HepG2 (cell line): ENCODE data around the gene ACTN4. TPM values are rescaled to one million over a fixed set of nuclear protein-coding genes. Genes with fewer than 3 reads are reported as not detected.

Experiments used
- ARID5B ChIP-seq: IDR thresholded peaks from 2 replicates; pipeline ENCODE4 v1.4.0; 2020; ENCODE audit warnings: mild to moderate bottlenecking, missing genetic modification reagents
- FOXA3 ChIP-seq: IDR thresholded peaks from 2 replicates; pipeline ENCODE4 v1.6.1; 2016; ENCODE audit warnings: missing genetic modification reagents, missing compliant biosample characterization
- JDP2 ChIP-seq: sonication (generic); formaldehyde crosslinking; IDR thresholded peaks from 2 replicates; pipeline ENCODE4 v1.8.1; 2022; ENCODE audit warnings: missing genetic modification reagents, borderline replicate concordance
- RFX3 ChIP-seq: IDR thresholded peaks from 2 replicates; pipeline ENCODE4 v1.6.1; 2016; ENCODE audit warnings: missing biosample characterization, missing genetic modification reagents
- SSRP1 ChIP-seq: IDR thresholded peaks from 2 replicates; pipeline ENCODE4 v1.6.1; 2016; ENCODE audit warnings: control low read depth
- ZBTB14 ChIP-seq: sonication (generic); formaldehyde crosslinking; IDR thresholded peaks from 2 replicates; pipeline ENCODE4 v1.4.0; 2020; ENCODE audit warnings: missing genetic modification reagents
- ZFP36L1 ChIP-seq: sonication (generic); formaldehyde crosslinking; IDR thresholded peaks from 2 replicates; pipeline ENCODE4 v1.8.0; 2022; ENCODE audit warnings: mild to moderate bottlenecking, missing genetic modification reagents, moderate library complexity
- ZFY ChIP-seq: sonication (generic); formaldehyde crosslinking; IDR thresholded peaks from 2 replicates; pipeline ENCODE4 v1.4.0; 2020; ENCODE audit warnings: missing genetic modification reagents
- ZNF292 ChIP-seq: sonication (generic); formaldehyde crosslinking; IDR thresholded peaks from 2 replicates; pipeline ENCODE4 v1.8.1; 2022; ENCODE audit warnings: mild to moderate bottlenecking, low read depth, missing genetic modification reagents, borderline replicate concordance
- ZNF468 ChIP-seq: sonication (generic); formaldehyde crosslinking; IDR thresholded peaks from 2 replicates; pipeline ENCODE4 v1.8.0; 2022; ENCODE audit warnings: mild to moderate bottlenecking, moderate library complexity, missing genetic modification reagents
- ZNF513 ChIP-seq: sonication (generic); formaldehyde crosslinking; conservative IDR thresholded peaks from 2 replicates; pipeline ENCODE4 v1.5.0; 2020; ENCODE audit warnings: missing genetic modification reagents
- ZNF841 ChIP-seq: sonication (generic); formaldehyde crosslinking; IDR thresholded peaks from 2 replicates; pipeline ENCODE4 v1.8.1; 2023; ENCODE audit warnings: missing genetic modification reagents, borderline replicate concordance
- polyA plus RNA-seq, 8 experiments: library from polyadenylated mRNA; depleted of rRNA in 3 of 8; stranded (reverse) in 7 of 8; unstranded in 1 of 8; fragments of >200 nt; fragmentation: Illumina TruSeq in 4 of 8; extraction: Trizol in 4 of 8; gene quantifications; 2 replicates each; pipeline versions ENCODE4 v1.2.1 to v1.2.3, GENCODE V29; 2011 to 2016; ENCODE audit warnings: low read depth in 4 of 8, missing spikeins in 1 of 8, mixed read lengths in 1 of 8; ENCODE audit not compliant: insufficient read depth in 1 of 8
- total RNA-seq, 5 experiments: library from RNA; depleted of rRNA; stranded (reverse); fragments of >200 nt; fragmentation: Illumina TruSeq; extraction: Trizol; gene quantifications; 2 replicates each; pipeline ENCODE4 v1.2.3, GENCODE V29; 2016; ENCODE audit warnings: low read depth in 1 of 5
- TF ChIP-seq, protein P1 (sequence below): sonication (generic); formaldehyde crosslinking; IDR thresholded peaks from 2 replicates; pipeline ENCODE4 v1.9.0; 2021; ENCODE audit warnings: mild to moderate bottlenecking, missing genetic modification reagents
- TF ChIP-seq, protein P2 (sequence below): sonication (generic); formaldehyde crosslinking; IDR thresholded peaks from 2 replicates; pipeline ENCODE4 v1.4.0; 2020; ENCODE audit warnings: missing genetic modification reagents

The ACTN4 gene
- total and polyA plus RNA-seq, 2 of the 13 experiments (the other 11 are each of a cell fraction or from before 2014, with no cell fraction given), result 171 to 192 TPM

DNA sequence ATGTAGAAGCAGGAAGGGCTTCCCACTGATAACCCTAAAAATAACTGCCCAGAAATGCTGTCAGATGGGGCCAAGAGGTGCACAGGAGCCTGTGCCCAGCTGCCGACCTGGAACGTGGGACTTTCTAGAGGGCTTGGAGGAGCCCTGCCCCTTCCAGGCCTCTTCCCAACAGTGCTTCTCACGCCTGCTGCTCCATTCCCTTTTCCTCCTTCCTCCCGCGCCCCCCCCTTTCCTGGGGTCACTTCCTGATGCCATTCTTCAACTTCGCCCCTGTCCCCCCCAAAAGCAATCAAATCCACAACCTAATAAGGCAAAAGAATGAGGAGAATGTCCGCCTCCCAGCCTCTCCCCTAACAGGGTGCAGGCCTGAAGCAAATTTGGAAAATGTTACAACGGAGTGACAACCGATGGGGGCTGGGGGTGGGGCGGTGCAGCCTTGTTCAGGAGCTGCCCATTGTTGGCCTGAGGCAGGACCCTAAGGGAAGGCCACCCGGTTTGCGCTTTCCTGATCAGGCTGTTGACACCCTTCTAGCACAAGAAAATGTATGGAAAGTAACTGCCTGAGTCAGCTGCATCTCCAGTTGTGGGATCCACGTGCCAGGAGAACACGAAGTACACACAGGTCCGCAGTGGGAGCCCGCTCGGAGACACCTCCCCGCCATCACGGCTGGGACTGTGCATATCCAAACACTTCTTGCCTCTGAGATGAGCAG lies 18.7 kb downstream of the ACTN4 start (continued):
- TF ChIP-seq ARID5B (CRISPR knock-in tag) (no peak), ZFY (CRISPR knock-in tag) (no peak), ZNF292 (no peak), RFX3 (CRISPR knock-in tag) (no peak), ZFP36L1 (no peak), ZBTB14 (CRISPR knock-in tag) (no peak), ZNF513 (no peak), ZNF468 (CRISPR knock-in tag) (no peak), ZNF841 (no peak), JDP2 (no peak), FOXA3 (no peak), SSRP1 (CRISPR knock-in tag) (no peak)
- TF ChIP-seq, protein P1, sequence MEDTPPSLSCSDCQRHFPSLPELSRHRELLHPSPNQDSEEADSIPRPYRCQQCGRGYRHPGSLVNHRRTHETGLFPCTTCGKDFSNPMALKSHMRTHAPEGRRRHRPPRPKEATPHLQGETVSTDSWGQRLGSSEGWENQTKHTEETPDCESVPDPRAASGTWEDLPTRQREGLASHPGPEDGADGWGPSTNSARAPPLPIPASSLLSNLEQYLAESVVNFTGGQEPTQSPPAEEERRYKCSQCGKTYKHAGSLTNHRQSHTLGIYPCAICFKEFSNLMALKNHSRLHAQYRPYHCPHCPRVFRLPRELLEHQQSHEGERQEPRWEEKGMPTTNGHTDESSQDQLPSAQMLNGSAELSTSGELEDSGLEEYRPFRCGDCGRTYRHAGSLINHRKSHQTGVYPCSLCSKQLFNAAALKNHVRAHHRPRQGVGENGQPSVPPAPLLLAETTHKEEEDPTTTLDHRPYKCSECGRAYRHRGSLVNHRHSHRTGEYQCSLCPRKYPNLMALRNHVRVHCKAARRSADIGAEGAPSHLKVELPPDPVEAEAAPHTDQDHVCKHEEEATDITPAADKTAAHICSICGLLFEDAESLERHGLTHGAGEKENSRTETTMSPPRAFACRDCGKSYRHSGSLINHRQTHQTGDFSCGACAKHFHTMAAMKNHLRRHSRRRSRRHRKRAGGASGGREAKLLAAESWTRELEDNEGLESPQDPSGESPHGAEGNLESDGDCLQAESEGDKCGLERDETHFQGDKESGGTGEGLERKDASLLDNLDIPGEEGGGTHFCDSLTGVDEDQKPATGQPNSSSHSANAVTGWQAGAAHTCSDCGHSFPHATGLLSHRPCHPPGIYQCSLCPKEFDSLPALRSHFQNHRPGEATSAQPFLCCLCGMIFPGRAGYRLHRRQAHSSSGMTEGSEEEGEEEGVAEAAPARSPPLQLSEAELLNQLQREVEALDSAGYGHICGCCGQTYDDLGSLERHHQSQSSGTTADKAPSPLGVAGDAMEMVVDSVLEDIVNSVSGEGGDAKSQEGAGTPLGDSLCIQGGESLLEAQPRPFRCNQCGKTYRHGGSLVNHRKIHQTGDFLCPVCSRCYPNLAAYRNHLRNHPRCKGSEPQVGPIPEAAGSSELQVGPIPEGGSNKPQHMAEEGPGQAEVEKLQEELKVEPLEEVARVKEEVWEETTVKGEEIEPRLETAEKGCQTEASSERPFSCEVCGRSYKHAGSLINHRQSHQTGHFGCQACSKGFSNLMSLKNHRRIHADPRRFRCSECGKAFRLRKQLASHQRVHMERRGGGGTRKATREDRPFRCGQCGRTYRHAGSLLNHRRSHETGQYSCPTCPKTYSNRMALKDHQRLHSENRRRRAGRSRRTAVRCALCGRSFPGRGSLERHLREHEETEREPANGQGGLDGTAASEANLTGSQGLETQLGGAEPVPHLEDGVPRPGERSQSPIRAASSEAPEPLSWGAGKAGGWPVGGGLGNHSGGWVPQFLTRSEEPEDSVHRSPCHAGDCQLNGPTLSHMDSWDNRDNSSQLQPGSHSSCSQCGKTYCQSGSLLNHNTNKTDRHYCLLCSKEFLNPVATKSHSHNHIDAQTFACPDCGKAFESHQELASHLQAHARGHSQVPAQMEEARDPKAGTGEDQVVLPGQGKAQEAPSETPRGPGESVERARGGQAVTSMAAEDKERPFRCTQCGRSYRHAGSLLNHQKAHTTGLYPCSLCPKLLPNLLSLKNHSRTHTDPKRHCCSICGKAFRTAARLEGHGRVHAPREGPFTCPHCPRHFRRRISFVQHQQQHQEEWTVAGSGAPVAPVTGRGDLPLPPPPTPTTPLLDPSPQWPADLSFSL (CRISPR knock-in tag), result no peak
- TF ChIP-seq, protein P2, sequence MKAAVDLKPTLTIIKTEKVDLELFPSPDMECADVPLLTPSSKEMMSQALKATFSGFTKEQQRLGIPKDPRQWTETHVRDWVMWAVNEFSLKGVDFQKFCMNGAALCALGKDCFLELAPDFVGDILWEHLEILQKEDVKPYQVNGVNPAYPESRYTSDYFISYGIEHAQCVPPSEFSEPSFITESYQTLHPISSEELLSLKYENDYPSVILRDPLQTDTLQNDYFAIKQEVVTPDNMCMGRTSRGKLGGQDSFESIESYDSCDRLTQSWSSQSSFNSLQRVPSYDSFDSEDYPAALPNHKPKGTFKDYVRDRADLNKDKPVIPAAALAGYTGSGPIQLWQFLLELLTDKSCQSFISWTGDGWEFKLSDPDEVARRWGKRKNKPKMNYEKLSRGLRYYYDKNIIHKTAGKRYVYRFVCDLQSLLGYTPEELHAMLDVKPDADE (CRISPR knock-in tag), result no peak
